Memory B cell (primary cell): ENCODE data around the gene IRF2BP1.
"Not testable (repeated sequence)": the region's sequence is repeated elsewhere in the genome, so short reads cannot be mapped to it uniquely, and the experiment has no call there.

Experiments used
- ATAC-seq: fragments of 150-1000 bp; cut with Tn5 transposase; 2 replicates; pipeline ENCODE4 v1.10.0; 2021; ENCODE audit warnings: low read depth, mild to moderate bottlenecking, moderate library complexity
- DNase-seq, 2 donors: peaks; one replicate each; pipeline ENCODE4 v3.0.0; 2022; ENCODE audit warnings: low spot score in 2 of 2
- H3K27ac Mint-ChIP-seq: one replicate; pipeline ENCODE4 v1.8.0; 2022; ENCODE audit warnings: mild to moderate bottlenecking, moderate library complexity, mixed read lengths
- H3K27me3 Mint-ChIP-seq: one replicate; pipeline ENCODE4 v1.8.0; 2022; ENCODE audit warnings: mixed read lengths
- H3K36me3 Mint-ChIP-seq: one replicate; pipeline ENCODE4 v1.8.0; 2022; ENCODE audit warnings: mild to moderate bottlenecking, mixed read lengths
- H3K4me1 Mint-ChIP-seq: one replicate; pipeline ENCODE4 v1.8.0; 2022; ENCODE audit warnings: mixed read lengths
- H3K4me3 Mint-ChIP-seq: one replicate; pipeline ENCODE4 v1.8.0; 2022; ENCODE audit warnings: mild to moderate bottlenecking, moderate library complexity, mixed read lengths
- H3K9me3 Mint-ChIP-seq: one replicate; pipeline ENCODE4 v1.8.0; 2022; ENCODE audit warnings: mixed read lengths

Gene IRF2BP1

GRCh38 chr19:45897261-45897812, 11.4 kb upstream of the IRF2BP1 start:
- Mint-ChIP-seq H3K4me1 (peaks cover 27% of the 10 kb centered on the region), H3K27me3 (no peaks in the 10 kb centered on the region), H3K27ac (no peak overlapping the region), H3K9me3 (no peaks in the 10 kb centered on the region), H3K4me3 (no peak overlapping the region), H3K36me3 (peaks cover 18% of the 10 kb centered on the region)
- no peak for ATAC-seq
- no peak for DNase-seq

DNA sequence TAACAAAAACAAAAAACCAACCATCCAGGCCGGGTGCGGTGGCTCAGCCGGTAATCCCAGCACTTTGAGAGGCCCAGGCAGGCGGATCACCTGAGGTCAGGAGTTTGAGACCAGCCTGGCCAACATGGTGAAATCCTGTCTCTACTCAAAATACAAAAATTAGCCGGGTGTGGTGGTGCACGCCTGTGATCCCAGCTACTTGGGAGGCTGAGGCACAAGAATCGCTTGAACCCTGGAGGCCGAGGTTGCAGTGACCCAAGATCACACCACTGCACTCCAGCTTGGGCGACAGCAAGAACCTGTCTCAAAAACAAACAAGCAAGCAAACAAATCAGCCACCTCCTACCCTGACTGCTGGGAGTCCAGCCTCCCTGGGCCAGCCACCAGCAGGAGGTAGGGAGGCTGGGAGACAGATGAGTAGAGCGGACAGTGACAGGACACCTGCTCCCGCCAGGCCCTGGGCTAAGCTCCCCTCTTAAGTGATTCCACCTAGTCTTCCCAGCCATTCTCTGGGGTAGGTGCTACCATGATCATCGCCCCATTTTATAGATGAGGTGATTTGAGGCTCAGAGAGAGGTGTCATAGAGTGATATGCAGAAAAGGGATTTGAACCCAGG, 10.2 kb upstream of the IRF2BP1 start:
- not testable (repeated sequence) for DNase-seq, H3K27me3 Mint-ChIP-seq, H3K9me3 Mint-ChIP-seq, ATAC-seq, H3K27ac Mint-ChIP-seq, H3K4me3 Mint-ChIP-seq
- peaks cover 22% of the 10 kb centered on the region for H3K4me1 Mint-ChIP-seq
- H3K36me3 Mint-ChIP-seq: peaks cover 18% of the 10 kb centered on the region

DNA sequence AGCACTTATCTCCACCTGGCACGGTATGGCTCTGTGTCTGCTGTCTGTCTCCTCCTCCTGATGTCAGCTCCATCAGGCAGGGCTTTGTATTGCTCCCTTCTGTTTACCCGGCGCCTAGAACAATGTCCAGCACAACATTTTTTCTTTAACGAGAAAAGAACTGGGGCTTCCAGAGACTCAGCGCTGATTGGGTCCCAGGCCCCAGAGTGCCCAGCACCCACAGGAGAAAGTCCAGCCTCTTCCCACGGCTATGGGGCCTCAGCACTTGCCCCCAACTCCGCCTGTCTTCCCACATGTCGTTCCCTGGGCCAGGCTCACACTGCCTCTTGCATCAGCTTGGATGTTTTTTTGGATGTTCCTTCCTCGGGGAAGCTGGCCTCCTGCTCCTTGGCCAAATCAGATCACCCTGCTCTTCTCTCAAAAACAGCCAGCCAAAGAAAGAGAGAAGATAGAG, 9.6 kb upstream of the IRF2BP1 start:
- Mint-ChIP-seq H3K4me1 (peaks cover 19% of the 10 kb centered on the region), H3K4me3 (no peak overlapping the region), H3K9me3 (no peaks in the 10 kb centered on the region), H3K27me3 (no peaks in the 10 kb centered on the region), H3K36me3 (peaks cover 18% of the 10 kb centered on the region), H3K27ac (no peak overlapping the region)
- DNase-seq (no peak), ATAC-seq (no peak)

GRCh38 chr19:45890877-45891276, 4.9 kb upstream of the IRF2BP1 start:
- H3K9me3 Mint-ChIP-seq: no peaks in the 10 kb centered on the region
- H3K36me3 Mint-ChIP-seq: peaks cover 9% of the 10 kb centered on the region
- no peaks in the 10 kb centered on the region for H3K27me3 Mint-ChIP-seq
- no peak for DNase-seq
- H3K27ac Mint-ChIP-seq: no peak overlapping the region
- peaks cover 16% of the 10 kb centered on the region for H3K4me1 Mint-ChIP-seq
- no peak for ATAC-seq
- H3K4me3 Mint-ChIP-seq: no peak overlapping the region

DNA sequence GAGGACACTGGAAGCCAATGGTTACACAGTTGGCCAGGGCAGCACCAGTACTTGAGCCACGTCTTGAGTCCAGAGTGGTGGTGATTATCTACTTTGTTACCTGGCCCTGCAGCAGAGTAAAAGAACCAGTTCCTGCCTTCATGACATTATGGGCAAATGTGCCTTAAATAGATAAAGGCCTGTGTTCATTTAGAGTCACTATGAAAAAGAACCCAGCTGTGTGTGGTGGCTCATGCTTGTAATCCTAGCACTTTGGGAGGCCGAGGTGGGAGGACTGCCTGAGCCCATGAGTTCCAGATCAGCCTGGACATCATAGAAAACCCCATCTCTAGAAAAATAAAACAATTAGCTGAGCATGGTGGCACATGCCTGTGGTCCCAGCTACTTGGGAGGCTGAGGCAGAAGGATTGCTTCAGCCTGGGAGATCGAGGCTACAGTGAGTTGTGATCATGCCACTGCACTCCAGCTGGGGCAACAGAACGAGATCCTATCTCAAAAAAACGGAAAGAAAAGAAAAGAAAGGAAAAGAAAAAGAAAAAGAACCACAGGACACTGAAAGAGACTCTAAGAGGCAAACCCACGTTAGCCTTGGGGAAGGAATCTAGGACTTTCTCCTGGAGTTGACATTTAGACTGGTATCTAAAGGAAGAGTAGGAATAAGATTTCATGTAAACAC, 3.4 kb upstream of the IRF2BP1 start:
- Mint-ChIP-seq H3K9me3 (no peaks in the 10 kb centered on the region), H3K27ac (no peak overlapping the region), H3K36me3 (peaks cover 3% of the 10 kb centered on the region), H3K4me1 (peaks cover 10% of the 10 kb centered on the region), H3K27me3 (no peaks in the 10 kb centered on the region), H3K4me3 (no peak overlapping the region)
- DNase-seq (no peak), ATAC-seq (no peak)

GRCh38 chr19:45887200-45887710, 1.3 kb upstream of the IRF2BP1 start:
- Mint-ChIP-seq H3K4me1 (peaks cover 9% of the 10 kb centered on the region), H3K36me3 (peaks cover 6% of the 10 kb centered on the region)

GRCh38 chr19:45886427-45887199, 672 bp upstream of the IRF2BP1 start:
- Mint-ChIP-seq H3K4me3 (peak overlapping the region; percentile 92), H3K36me3 (peaks cover 9% of the 10 kb centered on the region), H3K9me3 (no peaks in the 10 kb centered on the region), H3K4me1 (peaks cover 9% of the 10 kb centered on the region), H3K27ac (peak overlapping the region; percentile 89), H3K27me3 (peaks cover 2% of the 10 kb centered on the region)
- DNase-seq: peak; percentile 79 to 87
- ATAC-seq: peak; percentile 70

More at GRCh38 chr19:45887200-45887710, 1.3 kb upstream of the IRF2BP1 start:
- DNase-seq (no peak), ATAC-seq (no peak)
- Mint-ChIP-seq H3K27ac (peak overlapping the region; percentile 89), H3K27me3 (no peaks in the 10 kb centered on the region), H3K4me3 (peak overlapping the region; percentile 92), H3K9me3 (no peaks in the 10 kb centered on the region)

- peak overlapping the region; percentile 44 for H3K4me3 Mint-ChIP-seq
- H3K27ac Mint-ChIP-seq: no peak overlapping the region
- peaks cover 9% of the 10 kb centered on the region for H3K4me1 Mint-ChIP-seq
- no peaks in the 10 kb centered on the region for H3K9me3 Mint-ChIP-seq
- H3K27me3 Mint-ChIP-seq: peaks cover 9% of the 10 kb centered on the region
- ATAC-seq: no peak
- peak in 1 of 2 donors; percentile 41 for DNase-seq
- H3K36me3 Mint-ChIP-seq: peaks cover 8% of the 10 kb centered on the region
Observed at GRCh38 chr19:45884682-45885555, 1.0 kb downstream of the IRF2BP1 start.

- DNase-seq: no peak
- peaks cover 10% of the 10 kb centered on the region for H3K27me3 Mint-ChIP-seq
- H3K4me1 Mint-ChIP-seq: peaks cover 9% of the 10 kb centered on the region
Observed at GRCh38 chr19:45883881-45884681, 1.9 kb downstream of the IRF2BP1 start.

GRCh38 chr19:45883586-45883880, 2.4 kb downstream of the IRF2BP1 start:
- DNase-seq (no peak), ATAC-seq (no peak)
- Mint-ChIP-seq H3K4me3 (peak overlapping the region; percentile 78), H3K27me3 (peaks cover 14% of the 10 kb centered on the region), H3K4me1 (peaks cover 12% of the 10 kb centered on the region), H3K9me3 (no peaks in the 10 kb centered on the region), H3K36me3 (peaks cover 9% of the 10 kb centered on the region), H3K27ac (peak overlapping the region; percentile 66)

More at GRCh38 chr19:45883881-45884681, 1.9 kb downstream of the IRF2BP1 start:
- Mint-ChIP-seq H3K27ac (peak overlapping the region; percentile 66), H3K9me3 (no peaks in the 10 kb centered on the region), H3K36me3 (peaks cover 8% of the 10 kb centered on the region), H3K4me3 (peak overlapping the region; percentile 78)
- ATAC-seq: no peak

GRCh38 chr19:45882652-45883585, 3.0 kb downstream of the IRF2BP1 start:
- Mint-ChIP-seq H3K27me3 (peaks cover 18% of the 10 kb centered on the region), H3K27ac (peak overlapping the region; percentile 66), H3K9me3 (no peaks in the 10 kb centered on the region), H3K36me3 (peaks cover 10% of the 10 kb centered on the region), H3K4me1 (peaks cover 14% of the 10 kb centered on the region), H3K4me3 (peak overlapping the region; percentile 78)
- DNase-seq (peak; percentile 84 to 90), ATAC-seq (peak; percentile 28)
